Keratinocyte (primary cell): ENCODE data around the gene KRT4. TPM values are rescaled to one million over a fixed set of nuclear protein-coding genes. Genes with fewer than 3 reads are reported as not detected.

Source experiments
- DNase-seq: peaks from one replicate; pipeline ENCODE4 v3.0.0-alpha.2; 2011; ENCODE audit warnings: low read depth, missing footprints, low spot score
- FAIRE-seq: peaks from 2 replicates; lab custom pipeline; 2011; peaks lifted over from hg19 to GRCh38; lab: Jason Lieb, UNC
- H2AFZ ChIP-seq: 2 replicates; pipeline ENCODE4 v1.6.0; 2012; ENCODE audit warnings: low read length, control low read depth, inconsistent platforms; ENCODE audit not compliant: control insufficient read depth
- H3K27ac ChIP-seq: 2 replicates; pipeline ENCODE4 v1.5.1; 2011; ENCODE audit warnings: low read length; ENCODE audit not compliant: control insufficient read depth, insufficient read depth
- H3K27me3 ChIP-seq: 3 replicates; pipeline ENCODE4 v1.6.0; 2011; ENCODE audit warnings: low read length; ENCODE audit not compliant: control insufficient read depth, insufficient read depth; ENCODE audit errors: extremely low read depth
- H3K36me3 ChIP-seq, 2 experiments: 2 replicates in 1 of 2; 3 replicates in 1 of 2; pipeline ENCODE4 v1.5.1; 2011; ENCODE audit warnings: low read length in 2 of 2, mild to moderate bottlenecking in 1 of 2; ENCODE audit not compliant: control insufficient read depth in 2 of 2, insufficient read depth in 2 of 2; ENCODE audit errors: extremely low read depth in 1 of 2
- H3K4me1 ChIP-seq: 3 replicates; pipeline ENCODE4 v1.5.1; 2011; ENCODE audit warnings: low read length; ENCODE audit not compliant: control insufficient read depth, insufficient read depth; ENCODE audit errors: extremely low read depth
- H3K4me2 ChIP-seq: 3 replicates; pipeline ENCODE4 v1.6.0; 2011; ENCODE audit warnings: low read depth, low read length; ENCODE audit not compliant: control insufficient read depth, insufficient read depth; ENCODE audit errors: extremely low read depth
- H3K4me3 ChIP-seq, 3 experiments: fragments of 200-600 bp in 1 of 3; sonication (generic) in 1 of 3; 2 replicates in 2 of 3; 3 replicates in 1 of 3; pipeline ENCODE4 v1.5.1; 2011 to 2016; ENCODE audit warnings: low read length in 3 of 3, mild to moderate bottlenecking in 3 of 3, control low read depth in 2 of 3, inconsistent platforms in 1 of 3, low read depth in 1 of 3, mixed read lengths in 1 of 3, mixed run types in 1 of 3, moderate library complexity in 1 of 3; ENCODE audit not compliant: control insufficient read depth in 2 of 3, insufficient read depth in 2 of 3; ENCODE audit errors: extremely low read depth in 1 of 3
- H3K79me2 ChIP-seq: 2 replicates; pipeline ENCODE4 v1.6.0; 2012; ENCODE audit warnings: low read length; ENCODE audit not compliant: control insufficient read depth, insufficient read depth
- H3K9ac ChIP-seq: 3 replicates; pipeline ENCODE4 v1.6.0; 2011; ENCODE audit warnings: low read length; ENCODE audit not compliant: control insufficient read depth, insufficient read depth; ENCODE audit errors: extremely low read depth
- H3K9me1 ChIP-seq: 3 replicates; pipeline ENCODE4 v1.6.0; 2011; ENCODE audit warnings: low read length; ENCODE audit not compliant: control insufficient read depth, insufficient read depth; ENCODE audit errors: extremely low read depth
- H3K9me3 ChIP-seq: 2 replicates; pipeline ENCODE4 v1.5.1; 2012; ENCODE audit warnings: low read depth, low read length; ENCODE audit not compliant: control insufficient read depth
- H4K20me1 ChIP-seq: 3 replicates; pipeline ENCODE4 v1.6.0; 2011; ENCODE audit warnings: low read length; ENCODE audit not compliant: control insufficient read depth, insufficient read depth; ENCODE audit errors: extremely low read depth
- CTCF ChIP-seq, 3 experiments: IDR thresholded peaks in 1 of 3; conservative IDR thresholded peaks in 1 of 3; optimal IDR thresholded peaks in 1 of 3; 2 replicates in 2 of 3; 3 replicates in 1 of 3; pipeline versions ENCODE3 to v1.5.1; 2011; ENCODE audit warnings: low read length in 3 of 3, mild to moderate bottlenecking in 3 of 3, moderate library complexity in 2 of 3, control low read depth in 1 of 3, inconsistent platforms in 1 of 3; ENCODE audit not compliant: insufficient read depth in 2 of 3; ENCODE audit errors: extremely low read depth in 1 of 3
- EZH2 ChIP-seq: IDR thresholded peaks from one replicate; pipeline ENCODE4 v1.6.1; 2012; ENCODE audit warnings: inconsistent platforms, mild to moderate bottlenecking, low read length, moderate library complexity
- dilution Hi-C: fragments of 300-500 bp; cut with MboI; formaldehyde crosslinking; loops from one replicate; pipeline ENCODE4 v1.7.0; 2020; ENCODE audit warnings: low sequenced_read_pairs; ENCODE audit not compliant: extremely low pct_ligation_motif_present
- polyA plus RNA-seq, 5 experiments: library from polyadenylated mRNA; depleted of rRNA in 3 of 5; stranded (reverse) in 3 of 5; stranded (forward) in 1 of 5; unstranded in 1 of 5; fragments of >200 nt; gene quantifications; 1 replicate in 1 of 5; 2 replicates in 3 of 5; 3 replicates in 1 of 5; pipeline versions ENCODE4 v1.2.1 to v1.2.3, GENCODE V29; 2011 to 2012; ENCODE audit warnings: missing spikeins in 2 of 5, low read depth in 1 of 5, low replicate concordance in 1 of 5

KRT4 gene
- polyA plus RNA-seq, 1 donor (not counting 4 experiments of a cell fraction or from before 2014, with no cell fraction given), result 2.0 TPM

- no peaks in the 10 kb centered on the region for H3K36me3 ChIP-seq
- H3K27me3 ChIP-seq, result peaks cover 29% of the 10 kb centered on the region
- H3K9me1 ChIP-seq, result no peaks in the 10 kb centered on the region
- H3K9me3 ChIP-seq, result no peaks in the 10 kb centered on the region
- H3K9ac ChIP-seq, result no peak overlapping the region
- dilution Hi-C loops, result no loop called here
- H3K79me2 ChIP-seq, result no peaks in the 10 kb centered on the region
- no peak overlapping the region for H3K27ac ChIP-seq
- H4K20me1 ChIP-seq, result peaks cover 4% of the 10 kb centered on the region
- H3K4me1 ChIP-seq, result no peaks in the 10 kb centered on the region
- H2AFZ ChIP-seq, result no peak overlapping the region
- no peak overlapping the region for H3K4me3 ChIP-seq
- TF ChIP-seq EZH2, result no peak
- no peak for TF ChIP-seq CTCF (optimal IDR thresholded peaks at IDR 0.05 in 1 of 3, IDR thresholded peaks at IDR 0.05 in 1 of 3, conservative IDR thresholded peaks at IDR 0.05 in 1 of 3; ENCODE audit: extremely low read depth in 1 of 3, insufficient read depth in 2 of 3, low read length in 3 of 3)
- H3K4me2 ChIP-seq, result no peak overlapping the region
- DNase-seq (no peak), FAIRE-seq (no peak)
These were observed 6.0 kb upstream of the KRT4 start for GRCh38 chr12:52819731-52820510.

GRCh38 chr12:52818887-52819420 is 5.0 kb upstream of the KRT4 start:
- Histone ChIP-seq H3K9ac (no peak overlapping the region), H3K9me1 (no peaks in the 10 kb centered on the region), H3K9me3 (no peaks in the 10 kb centered on the region), H4K20me1 (peaks cover 4% of the 10 kb centered on the region), H3K27ac (no peak overlapping the region), H3K4me1 (no peaks in the 10 kb centered on the region), H3K79me2 (no peaks in the 10 kb centered on the region), H3K4me2 (no peak overlapping the region), H2AFZ (no peak overlapping the region), H3K36me3 (no peaks in the 10 kb centered on the region), H3K27me3 (peaks cover 29% of the 10 kb centered on the region), H3K4me3 (no peak overlapping the region)
- FAIRE-seq (no peak), DNase-seq (no peak)
- dilution Hi-C loops, result no loop called here
- TF ChIP-seq EZH2 (no peak), CTCF (optimal IDR thresholded peaks at IDR 0.05 in 1 of 3, IDR thresholded peaks at IDR 0.05 in 1 of 3, conservative IDR thresholded peaks at IDR 0.05 in 1 of 3; ENCODE audit: extremely low read depth in 1 of 3, insufficient read depth in 2 of 3, low read length in 3 of 3) (no peak)
